CD4-positive, alpha-beta T cell treated with Interleukin-17A for 4 hours (primary cell): ENCODE measurements around the gene CES2.
"Not testable (repeated sequence)": the region's sequence is repeated elsewhere in the genome, so short reads cannot be mapped to it uniquely, and the experiment has no call there.

Experiments used
- DNase-seq: peaks from one replicate; pipeline ENCODE4 v3.0.0-alpha.2; 2020; ENCODE audit warnings: mixed read lengths

Gene CES2

DNA sequence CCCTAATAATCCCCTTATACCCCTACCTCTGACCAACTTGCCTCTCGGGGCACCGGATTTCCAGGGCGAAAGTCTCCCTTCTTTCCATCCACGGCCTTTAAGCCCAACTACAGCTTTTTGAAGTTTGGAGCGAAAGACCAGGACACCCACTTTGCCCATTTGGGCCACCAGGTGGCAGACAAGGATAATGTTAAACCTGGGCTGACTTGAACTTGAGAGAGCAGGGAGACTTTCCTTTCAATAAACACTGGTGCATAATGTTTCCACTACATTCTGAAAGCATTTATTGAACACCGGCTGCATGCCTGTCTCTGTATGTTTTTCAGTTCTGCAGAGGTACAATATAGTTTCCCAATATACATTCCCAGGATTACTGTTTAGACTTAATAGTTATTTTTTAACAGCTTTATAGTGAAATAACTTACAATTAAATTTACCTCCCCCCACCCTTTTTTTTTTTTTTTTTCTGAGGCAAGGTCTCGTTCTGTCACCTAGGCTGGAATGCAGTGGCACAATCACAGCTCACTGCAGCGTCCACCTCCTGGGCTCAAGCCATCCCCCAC, 18.9 kb downstream of the CES2 start:
- peak; percentile 78 for DNase-seq

DNA sequence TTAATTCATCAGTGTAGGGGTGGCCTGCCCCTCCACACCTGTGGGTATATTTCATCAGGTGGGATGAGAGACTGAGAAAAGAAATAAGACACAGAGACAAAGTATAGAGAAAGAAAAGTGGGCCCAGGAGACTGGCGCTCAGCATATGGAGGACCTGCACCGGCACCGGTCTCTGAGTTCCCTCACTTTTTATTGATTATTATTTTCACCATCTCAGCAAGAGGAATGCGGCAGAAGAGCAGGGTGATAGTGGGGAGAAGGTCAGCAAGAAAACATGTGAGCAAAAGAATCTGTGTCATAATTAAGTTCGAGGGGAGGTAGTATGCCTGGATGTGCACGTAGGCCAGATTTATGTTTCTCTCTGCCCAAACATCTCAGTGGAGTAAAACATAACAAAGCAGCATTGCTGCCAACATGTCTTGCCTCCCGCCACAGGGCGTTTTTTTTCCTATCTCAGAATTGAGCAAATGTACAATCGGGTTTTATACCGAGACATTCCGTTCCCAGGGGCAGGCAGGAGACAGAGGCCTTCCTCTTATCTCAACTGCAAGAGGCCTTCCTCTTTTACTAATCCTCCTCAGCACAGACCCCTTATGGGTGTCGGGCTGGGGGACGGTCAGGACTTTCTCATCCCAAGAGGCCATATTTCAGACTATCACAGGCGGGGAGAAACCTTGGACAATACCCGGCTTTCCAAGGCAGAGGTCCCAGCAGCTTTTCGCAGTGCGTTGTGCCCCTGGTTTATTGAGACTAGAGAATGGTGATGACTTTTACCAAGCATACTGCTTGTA, 20.2 kb downstream of the CES2 start:
- not testable (repeated sequence) for DNase-seq

DNA sequence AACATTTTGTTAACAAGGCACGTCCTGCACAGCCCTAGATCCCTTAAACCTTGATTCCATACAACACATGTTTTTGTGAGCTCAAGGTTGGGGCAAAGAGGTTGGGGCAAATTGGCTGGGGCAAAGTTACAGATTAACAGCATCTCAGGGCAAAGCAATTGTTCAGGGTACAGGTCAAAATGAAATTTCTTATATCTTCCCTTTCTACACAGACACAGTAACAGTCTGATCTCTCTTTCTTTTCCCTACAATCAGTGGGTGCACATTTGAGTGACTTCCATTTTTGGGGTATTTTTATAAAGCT, 20.8 kb downstream of the CES2 start:
- not testable (repeated sequence) for DNase-seq

DNA sequence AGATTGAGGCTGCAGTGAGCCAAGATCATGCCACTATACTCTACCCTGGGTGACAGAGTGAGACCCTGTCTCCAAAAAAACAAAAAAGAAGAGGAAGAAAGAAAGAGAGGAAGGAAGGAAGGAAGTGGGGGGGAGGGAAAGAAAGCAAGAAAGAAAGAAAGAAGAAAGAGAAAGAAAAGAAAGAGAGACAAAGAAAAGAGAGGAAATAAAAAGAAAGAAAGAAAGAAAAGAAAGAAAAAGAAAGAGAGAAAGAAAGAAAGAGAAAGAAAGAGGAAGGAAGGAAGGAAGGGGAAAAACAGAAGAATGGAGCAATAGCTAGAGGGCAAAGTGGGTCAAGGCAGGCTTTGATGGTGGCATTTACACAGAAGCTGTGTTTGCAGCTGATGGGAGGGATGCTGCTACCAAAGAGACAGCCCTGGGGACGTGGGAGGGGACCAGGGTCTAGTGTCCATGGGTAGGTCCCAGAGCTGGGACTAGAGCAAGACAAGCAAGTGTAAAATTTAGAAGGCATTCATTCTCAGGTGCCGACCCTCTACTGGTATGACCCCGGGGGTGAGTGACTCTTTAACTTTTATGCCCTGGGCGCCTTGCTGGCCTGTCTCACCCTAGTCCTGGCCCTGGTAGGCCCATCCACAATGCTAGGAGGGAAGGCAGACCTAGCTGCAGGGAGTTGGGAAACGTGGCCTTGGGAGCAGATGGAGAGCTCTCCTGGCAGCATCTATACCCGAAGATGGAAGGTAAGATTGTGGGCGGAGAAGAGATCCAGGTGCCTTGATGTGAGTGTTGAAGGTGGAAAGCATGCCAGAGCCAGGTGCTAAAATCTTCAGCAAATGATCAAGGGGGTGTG, 23.8 kb downstream of the CES2 start:
- no peak for DNase-seq

DNA sequence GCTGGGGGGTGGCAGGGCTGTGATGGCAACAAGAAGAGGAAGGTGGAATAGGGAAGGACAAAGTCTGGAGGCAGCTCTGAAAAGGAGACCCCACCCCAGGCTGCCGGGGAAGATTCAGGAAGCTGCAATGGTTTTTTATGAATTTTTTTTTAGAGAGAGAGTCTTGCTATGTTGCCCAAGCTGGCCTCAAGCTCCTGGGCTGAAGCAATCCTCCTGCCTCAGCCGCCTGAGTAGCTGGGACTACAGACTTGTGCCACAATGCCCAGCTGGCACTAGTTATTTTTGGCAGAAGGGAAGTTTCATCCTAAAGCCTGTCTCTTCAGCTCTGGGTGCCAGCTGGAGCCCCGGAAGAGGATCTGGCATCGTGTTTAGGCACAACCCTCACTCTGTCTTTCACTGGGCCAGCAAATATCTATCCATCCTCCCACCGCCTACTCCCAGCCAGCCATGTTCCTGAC, 24.4 kb downstream of the CES2 start:
- DNase-seq: no peak

DNA sequence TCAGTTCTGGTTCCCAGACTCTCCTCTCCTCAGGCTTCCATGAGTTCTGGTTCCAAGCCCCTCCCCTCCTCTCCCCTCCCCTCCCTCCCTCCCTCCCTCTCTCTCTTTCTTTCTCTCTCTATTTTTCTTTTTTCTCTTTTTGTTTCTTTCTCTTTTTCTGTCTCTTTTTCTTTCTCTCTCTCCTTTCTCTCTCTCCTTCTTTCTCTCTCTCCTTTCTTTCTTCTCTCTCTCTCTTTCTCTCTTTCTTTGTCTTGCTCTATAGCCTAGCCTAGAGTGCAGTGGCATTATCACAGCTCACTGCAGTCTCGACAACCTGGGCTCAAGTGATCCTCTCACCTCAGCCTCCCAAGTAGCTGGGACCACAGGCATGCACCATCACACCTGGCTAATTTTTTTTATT, 25.0 kb downstream of the CES2 start:
- DNase-seq: no peak

DNA sequence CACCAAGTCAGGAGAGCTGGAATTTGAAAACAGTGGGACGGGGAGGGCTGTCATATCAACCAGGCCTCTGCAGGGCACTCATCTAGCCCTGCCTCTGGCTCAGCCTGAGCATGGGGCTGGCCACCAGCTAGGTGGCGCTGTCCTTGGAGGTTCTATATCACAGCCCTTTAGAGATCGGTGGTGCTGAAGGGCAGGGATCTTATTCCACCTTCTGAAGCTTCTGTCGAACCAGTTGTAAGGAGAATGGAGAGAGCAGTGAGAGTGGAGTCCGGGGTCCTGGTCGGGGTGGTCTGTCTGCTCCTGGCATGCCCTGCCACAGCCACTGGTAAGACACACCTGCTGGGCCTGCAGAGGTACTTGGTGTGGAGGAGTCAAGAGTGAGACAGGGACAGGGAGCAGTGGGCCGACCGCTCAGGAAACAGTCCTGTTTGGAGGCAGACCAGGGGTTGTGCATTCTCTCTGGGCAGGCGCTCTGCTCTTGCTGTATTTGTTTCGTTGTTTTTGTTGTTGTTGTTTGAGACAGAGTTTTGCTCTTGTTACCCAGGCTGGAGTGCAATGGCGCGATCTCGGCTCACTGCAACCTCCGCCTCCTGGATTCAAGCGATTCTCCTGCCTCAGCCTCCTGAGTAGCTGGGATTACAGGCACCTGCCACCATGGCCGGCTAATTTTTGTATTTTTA, 25.9 kb downstream of the CES2 start, which contains the start of gene CES3:
TSS of gene CES3 (plus strand) at position 202 of the 680 bp plus-strand sequence. CDS start at position 244, 42 bp downstream.
- DNase-seq: peak; percentile 57

DNA sequence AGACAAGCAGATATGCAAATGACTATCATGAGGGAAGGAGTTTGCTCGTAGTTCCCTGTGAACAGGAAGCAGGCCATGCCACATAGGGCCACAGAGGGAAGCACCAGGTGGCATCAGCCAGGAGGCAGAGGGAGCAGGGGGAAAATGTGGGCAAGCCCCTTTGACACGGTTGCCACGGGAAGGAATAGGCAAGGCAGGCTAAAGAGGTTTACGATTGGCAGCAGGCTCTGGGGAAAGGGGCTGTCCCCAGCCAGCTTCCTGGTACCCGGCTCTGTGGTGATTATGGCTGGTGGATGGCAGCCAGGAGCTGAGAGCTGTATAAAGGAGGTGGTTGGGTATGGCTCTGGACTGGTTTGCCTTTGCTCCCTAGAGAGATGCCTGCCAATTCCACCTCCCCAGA, 26.6 kb downstream of the CES2 start:
- no peak for DNase-seq

DNA sequence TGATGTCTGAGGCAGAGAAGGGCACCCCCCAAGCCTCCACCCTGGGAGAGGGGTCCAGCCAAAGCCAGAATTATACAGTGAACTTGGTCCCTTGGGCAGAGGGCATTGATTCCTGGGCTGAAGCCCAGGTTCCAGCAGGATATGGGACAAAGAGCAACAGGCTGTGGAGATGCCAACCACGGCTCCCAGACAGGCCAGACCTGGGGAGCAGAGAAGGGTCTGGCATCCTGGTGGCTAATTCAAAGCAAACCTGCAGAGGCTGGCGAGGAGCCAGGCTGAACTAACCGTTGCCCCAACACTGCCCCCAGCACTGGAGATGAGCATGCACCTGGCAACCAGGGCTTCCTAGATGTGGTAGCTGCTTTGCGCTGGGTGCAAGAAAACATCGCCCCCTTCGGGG, 28.7 kb downstream of the CES2 start:
- DNase-seq: no peak

DNA sequence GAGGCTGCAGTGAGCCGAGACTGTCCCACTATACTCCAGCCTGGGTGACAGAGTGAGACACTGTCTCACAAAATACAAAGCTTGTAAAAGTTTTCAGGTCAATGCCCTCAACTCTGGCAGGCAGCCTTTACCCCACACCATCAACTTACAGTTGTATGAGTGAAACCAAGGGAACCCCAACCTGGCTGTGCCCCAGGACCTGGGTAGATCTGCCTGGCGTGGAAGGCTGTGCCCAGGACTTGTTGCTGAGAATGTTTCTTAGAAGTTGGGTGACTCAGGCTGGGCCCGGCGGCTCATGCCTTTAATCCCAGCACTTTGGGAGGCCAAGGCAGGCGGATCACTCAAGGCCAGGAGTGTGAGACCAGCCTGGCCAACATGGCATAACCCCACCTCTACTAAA, 33.5 kb downstream of the CES2 start:
- no peak for DNase-seq

DNA sequence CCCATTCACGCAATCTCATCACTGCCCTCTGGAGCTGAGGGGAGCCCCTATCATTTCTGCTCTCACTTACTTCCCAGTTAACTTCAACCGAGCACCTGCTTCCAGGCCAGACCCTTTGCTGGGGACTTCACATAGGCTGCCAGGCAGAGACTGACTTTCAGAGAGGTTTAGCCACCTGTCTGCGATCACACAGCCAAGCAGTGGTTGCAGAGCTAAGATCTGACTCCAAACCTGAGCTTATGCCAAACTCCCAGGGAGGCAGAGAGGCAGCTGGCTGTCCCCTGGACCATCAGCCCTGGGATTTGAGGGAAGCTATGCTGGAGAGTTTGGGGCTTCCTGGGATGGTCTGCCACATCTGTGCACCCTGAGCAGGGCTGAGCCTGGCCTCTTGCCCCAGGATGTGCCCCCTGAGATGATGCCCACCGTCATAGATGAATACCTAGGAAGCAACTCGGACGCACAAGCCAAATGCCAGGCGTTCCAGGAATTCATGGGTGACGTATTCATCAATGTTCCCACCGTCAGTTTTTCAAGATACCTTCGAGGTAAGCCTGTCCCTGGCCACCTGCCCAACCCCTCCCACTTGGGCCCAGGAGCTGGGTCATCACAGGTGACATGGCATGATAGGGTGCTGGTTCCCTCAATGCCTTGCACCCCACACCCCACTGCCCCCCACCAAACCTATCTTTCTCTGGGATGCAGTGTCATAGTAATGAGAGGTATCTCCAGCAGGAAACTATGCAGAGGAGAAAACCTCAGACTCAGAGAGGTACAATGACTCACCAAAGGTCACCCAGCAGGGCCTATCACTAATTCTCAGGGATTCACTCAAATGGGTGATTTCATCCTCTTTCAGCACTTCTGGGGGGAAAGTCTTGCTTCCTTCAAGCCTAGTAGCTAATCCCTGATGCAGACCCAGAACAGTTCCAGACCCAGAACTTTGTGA, 35.7 kb downstream of the CES2 start:
- no peak for DNase-seq

DNA sequence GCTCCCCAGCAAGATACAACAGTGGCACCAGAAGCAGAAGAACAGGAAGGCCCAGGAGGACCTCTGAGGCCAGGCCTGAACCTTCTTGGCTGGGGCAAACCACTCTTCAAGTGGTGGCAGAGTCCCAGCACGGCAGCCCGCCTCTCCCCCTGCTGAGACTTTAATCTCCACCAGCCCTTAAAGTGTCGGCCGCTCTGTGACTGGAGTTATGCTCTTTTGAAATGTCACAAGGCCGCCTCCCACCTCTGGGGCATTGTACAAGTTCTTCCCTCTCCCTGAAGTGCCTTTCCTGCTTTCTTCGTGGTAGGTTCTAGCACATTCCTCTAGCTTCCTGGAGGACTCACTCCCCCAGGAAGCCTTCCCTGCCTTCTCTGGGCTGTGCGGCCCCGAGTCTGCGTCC, 37.7 kb downstream of the CES2 start:
- no peak for DNase-seq

DNA sequence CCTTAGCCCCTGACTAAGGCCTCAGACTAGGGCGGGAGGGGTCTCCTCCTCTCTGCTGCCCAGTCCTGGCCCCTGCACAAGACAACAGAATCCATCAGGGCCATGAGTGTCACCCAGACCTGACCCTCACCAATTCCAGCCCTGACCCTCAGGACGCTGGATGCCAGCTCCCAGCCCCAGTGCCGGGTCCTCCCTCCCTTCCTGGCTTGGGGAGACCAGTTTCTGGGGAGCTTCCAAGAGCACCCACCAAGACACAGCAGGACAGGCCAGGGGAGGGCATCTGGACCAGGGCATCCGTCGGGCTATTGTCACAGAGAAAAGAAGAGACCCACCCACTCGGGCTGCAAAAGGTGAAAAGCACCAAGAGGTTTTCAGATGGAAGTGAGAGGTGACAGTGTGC, 38.4 kb downstream of the CES2 start:
- DNase-seq: no peak

DNA sequence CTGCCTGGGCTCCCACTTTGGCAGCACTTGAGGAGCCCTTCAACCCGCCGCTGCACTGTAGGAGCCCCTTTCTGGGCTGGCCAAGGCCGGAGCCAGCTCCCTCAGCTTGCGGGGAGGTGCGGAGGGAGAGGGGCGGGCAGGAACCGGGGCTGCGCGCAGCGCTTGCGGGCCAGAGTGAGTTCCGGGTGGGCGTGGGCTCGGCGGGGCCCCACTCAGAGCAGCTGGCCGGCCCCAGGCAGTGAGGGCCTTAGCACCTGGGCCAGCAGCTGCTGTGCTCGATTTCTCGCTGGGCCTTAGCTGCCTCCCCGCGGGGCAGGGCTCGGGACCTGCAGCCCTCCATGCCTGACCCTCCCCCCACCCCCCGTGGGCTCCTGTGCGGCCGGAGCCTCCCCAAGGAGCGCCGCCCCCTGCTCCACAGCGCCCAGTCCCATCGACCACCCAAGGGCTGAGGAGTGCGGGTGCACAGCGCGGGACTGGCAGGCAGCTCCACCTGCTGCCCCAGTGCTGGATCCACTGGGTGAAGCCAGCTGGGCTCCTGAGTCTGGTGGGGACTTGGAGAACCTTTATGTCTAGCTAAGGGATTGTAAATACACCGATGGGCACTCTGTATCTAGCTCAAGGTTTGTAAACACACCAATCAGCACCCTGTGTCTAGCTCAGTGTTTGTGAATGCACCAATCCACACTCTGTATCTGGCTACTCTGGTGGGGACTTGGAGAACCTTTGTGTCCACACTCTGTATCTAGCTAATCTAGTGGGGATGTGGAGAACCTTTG, 39.0 kb downstream of the CES2 start:
- not testable (repeated sequence) for DNase-seq

DNA sequence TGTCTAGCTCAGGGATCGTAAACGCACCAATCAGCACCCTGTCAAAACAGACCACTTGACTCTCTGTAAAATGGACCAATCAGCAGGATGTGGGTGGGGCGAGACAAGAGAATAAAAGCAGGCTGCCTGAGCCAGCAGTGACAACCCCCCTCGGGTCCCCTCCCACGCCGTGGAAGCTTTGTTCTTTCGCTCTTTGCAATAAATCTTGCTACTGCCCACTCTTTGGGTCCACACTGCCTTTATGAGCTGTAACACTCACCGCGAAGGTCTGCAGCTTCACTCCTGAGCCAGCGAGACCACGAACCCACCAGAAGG, 39.6 kb downstream of the CES2 start:
- peak; percentile 49 for DNase-seq

DNA sequence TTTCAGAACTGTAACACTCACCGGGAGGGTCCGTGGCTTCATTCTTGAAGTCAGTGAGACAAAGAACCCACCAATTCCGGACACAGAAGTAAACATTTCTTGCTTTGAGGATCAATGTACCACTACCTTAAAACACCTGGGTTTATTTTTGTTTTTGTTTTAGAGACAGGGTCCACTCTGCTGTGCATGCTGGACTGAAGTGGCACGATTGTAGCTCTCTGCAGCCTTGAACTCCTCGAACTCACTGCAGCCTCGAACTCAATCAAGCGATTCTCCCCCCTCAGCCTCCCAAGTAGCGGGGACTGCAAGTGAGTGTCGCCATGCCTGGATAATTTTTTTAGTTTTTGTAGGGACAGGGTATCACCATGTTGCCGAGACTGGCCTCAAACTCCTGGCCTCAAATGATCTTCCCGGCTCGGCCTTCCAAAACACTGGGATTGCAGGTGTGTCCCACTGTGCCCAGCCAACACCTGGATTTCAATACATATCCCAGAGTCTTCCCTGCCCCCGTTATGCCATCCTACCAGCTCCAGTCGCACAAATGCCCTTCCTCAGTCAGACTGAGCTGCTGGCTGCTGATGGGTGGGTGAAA, 40.1 kb downstream of the CES2 start:
- no peak for DNase-seq

DNA sequence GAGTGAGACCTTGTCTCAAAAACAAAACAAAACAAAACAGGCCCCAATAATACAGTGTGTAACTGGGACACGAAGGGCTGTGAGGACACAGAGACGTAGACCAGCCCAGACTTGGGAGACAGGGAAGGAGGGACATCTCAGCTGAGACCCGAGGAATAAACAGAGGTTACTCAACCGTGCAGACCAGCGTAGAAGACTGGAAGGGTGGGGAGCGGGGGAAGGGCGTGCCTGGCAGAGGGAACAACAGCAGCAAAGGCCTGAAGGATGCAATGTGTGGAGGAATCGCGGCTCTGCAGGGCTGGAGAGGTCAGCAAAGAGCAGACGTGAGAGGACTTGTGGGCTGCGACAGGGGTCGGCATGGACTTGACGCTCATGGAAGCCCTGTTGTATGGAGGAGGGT, 41.4 kb downstream of the CES2 start:
- no peak for DNase-seq

DNA sequence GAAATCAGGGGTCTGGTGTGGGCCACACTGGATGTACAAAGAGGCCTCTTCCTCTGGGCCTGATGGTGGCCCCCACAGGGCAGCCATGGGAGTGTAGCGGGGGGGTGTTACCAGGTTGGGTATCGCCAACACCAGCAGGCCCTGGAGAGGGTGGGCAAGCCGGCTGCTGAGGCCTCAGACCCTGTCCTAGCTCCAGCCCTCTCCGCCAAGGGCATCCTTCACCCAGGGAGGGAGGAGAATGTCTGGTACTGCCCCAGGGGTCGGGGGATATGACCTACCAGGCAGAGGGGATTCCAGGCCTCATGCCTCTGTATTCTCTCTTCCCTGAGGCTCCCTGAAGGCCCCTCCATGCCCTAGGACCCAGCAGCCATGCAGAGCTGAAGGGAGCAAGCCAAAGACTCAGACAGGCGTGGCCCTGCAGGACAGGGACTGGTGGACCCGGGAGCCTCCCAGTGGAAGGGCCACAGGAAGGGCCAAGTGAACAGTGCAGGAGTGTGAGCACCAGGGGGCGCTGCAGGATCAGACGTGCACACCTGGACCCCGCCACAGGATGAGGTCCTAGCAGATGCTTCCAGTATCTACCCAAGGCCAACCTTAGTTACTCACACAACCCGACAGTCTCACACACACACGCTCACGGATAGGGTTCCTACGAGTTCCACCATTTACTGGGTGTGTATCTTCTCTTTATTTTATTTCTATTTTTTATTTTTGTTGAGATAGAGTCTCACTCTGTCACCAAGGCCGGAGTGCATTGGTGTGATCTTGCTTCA, 42.2 kb downstream of the CES2 start:
- peak; percentile 95 for DNase-seq

DNA sequence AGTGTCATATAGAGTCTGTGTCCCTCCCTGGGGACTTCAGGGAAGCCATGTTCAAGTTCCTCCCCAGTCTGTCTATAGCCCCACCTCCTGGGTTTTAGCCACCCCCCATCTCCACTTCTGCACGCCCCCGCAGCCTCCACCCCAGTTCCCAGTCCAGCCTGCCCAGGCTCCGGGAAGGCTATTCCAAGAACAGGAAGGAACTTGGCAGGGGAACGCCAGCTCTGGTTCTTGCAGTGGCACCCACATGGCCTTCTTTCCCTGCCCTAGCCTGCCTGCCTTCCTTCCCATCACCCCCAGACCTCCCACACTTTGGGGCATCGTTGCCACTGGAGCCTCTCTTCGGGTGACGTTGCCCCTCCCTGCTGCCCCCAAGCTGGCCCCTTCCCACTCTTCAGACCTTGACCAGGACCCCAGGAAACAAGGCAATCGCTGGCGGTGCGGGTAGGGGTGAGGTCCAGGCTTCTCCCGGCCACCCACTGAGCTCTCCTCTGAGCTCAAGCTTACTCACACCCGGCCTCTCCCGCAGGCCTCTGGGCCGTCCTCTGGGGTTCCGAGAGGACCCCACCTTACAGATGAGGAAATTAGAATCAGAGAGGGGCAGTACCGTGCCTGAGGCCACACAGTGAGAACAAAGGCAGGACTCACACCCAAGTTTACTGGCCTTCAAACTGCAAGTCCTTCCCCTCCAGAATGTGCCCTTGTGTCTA, 43.8 kb downstream of the CES2 start:
- DNase-seq: no peak

DNA sequence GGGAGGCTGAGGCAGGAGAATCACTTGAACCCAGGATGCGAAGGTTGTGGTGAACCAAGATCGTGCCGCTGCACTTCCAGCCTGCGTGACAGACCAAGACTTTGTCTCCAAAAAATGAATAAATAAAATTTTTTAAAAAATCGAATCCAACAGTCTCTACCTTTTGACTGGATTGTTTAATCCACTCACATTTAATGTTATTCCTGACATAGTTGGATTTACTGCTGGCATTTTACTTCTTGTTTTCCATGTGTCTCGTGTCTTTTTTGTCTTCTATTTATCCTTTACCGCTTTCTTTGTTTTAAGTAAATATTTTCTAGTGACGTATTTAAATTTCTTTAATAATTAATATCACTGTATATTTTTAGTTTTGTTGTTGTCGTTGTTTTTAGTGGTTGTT, 47.7 kb downstream of the CES2 start:
- no peak for DNase-seq
